ENCODE measurements around the gene ATP10A.
"Not testable (repeated sequence)": the region's sequence is repeated elsewhere in the genome, so short reads cannot be mapped to it uniquely, and the experiment has no call there.

Gene ATP10A

GRCh38 chr15:25883463-25884259, 20.5 kb upstream of the ATP10A start:
- DNase-seq, result no peak

- no peak for DNase-seq
These were observed 19.3 kb upstream of the ATP10A start for GRCh38 chr15:25882466-25882865.

GRCh38 chr15:25880877-25881276, 17.8 kb upstream of the ATP10A start:
- not testable (repeated sequence) for DNase-seq

- no peak for DNase-seq
These were observed 17.3 kb upstream of the ATP10A start for GRCh38 chr15:25880411-25880810.

- DNase-seq, result no peak
These were observed 16.3 kb upstream of the ATP10A start for GRCh38 chr15:25879438-25879837.

GRCh38 chr15:25877681-25878080, 14.6 kb upstream of the ATP10A start:
- no peak for DNase-seq

- DNase-seq, result no peak
These were observed 13.4 kb upstream of the ATP10A start for GRCh38 chr15:25876231-25877140.

GRCh38 chr15:25875566-25875965, 12.4 kb upstream of the ATP10A start:
- DNase-seq, result no peak

- no peak for DNase-seq
These were observed 11.3 kb upstream of the ATP10A start for GRCh38 chr15:25874379-25874778.

- DNase-seq, result no peak
These were observed 8.3 kb upstream of the ATP10A start for GRCh38 chr15:25871403-25871802.

GRCh38 chr15:25870938-25871337, 7.8 kb upstream of the ATP10A start:
- DNase-seq, result no peak

GRCh38 chr15:25869701-25870100, 6.6 kb upstream of the ATP10A start:
- no peak for DNase-seq

GRCh38 chr15:25866874-25867273, 3.7 kb upstream of the ATP10A start:
- no peak for DNase-seq

GRCh38 chr15:25866251-25866650, 3.1 kb upstream of the ATP10A start:
- DNase-seq, result no peak

GRCh38 chr15:25864966-25865365, 1.8 kb upstream of the ATP10A start:
- no peak for DNase-seq

- no peak for DNase-seq
These were observed 947 bp upstream of the ATP10A start for GRCh38 chr15:25863968-25864580.

GRCh38 chr15:25862472-25863110, 536 bp downstream of the ATP10A start:
- DNase-seq, result no peak

GRCh38 chr15:25862071-25862471, 1.1 kb downstream of the ATP10A start:
- no peak for DNase-seq

- no peak for DNase-seq
These were observed 2.0 kb downstream of the ATP10A start for GRCh38 chr15:25860885-25861866.

- DNase-seq, result no peak
These were observed 3.1 kb downstream of the ATP10A start for GRCh38 chr15:25859838-25860645.
